Measurements from ENCODE around the gene PDE8A. TPM values are rescaled to one million over a fixed set of nuclear protein-coding genes. Genes with fewer than 3 reads are reported as not detected.
A peak's percentile ranks its signal among the peaks of the same experiment; 100 is the strongest.

PDE8A gene
- total and polyA plus RNA-seq, 2 of the 13 experiments (the other 11 are each of a cell fraction or from before 2014, with no cell fraction given), result 26.3 to 48.5 TPM

GRCh38 chr15:84955089-84955848 lies 26.4 kb upstream of the PDE8A start (continued):
- TF ChIP-seq, protein P1, sequence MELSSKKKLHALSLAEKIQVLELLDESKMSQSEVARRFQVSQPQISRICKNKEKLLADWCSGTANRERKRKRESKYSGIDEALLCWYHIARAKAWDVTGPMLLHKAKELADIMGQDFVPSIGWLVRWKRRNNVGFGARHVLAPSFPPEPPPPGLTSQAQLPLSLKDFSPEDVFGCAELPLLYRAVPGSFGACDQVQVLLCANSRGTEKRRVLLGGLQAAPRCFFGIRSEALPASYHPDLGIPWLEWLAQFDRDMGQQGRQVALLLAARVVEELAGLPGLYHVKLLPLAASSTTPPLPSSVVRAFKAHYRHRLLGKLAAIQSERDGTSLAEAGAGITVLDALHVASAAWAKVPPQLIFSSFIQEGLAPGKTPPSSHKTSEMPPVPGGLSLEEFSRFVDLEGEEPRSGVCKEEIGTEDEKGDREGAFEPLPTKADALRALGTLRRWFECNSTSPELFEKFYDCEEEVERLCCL (CRISPR knock-in tag; IDR thresholded peaks at IDR 0.05; ENCODE audit: borderline replicate concordance), result peak; percentile 72; the same call in 1 of the 2 replicates
- TF ChIP-seq BCLAF1 (IDR thresholded peaks at IDR 0.05) (no peak), ZNF124 (CRISPR knock-in tag; IDR thresholded peaks at IDR 0.05) (0 out of 2 replicates have a peak, but pooled peaks have one; percentile 30), RAD21 (CRISPR knock-in tag; IDR thresholded peaks at IDR 0.05) (peak; percentile 88), FOXA3 (CRISPR knock-in tag; IDR thresholded peaks at IDR 0.05) (0 out of 2 replicates have a peak, but pooled peaks have one; percentile 27), ZNF709 (CRISPR knock-in tag; IDR thresholded peaks at IDR 0.05) (no peak), SP4 (CRISPR knock-in tag; IDR thresholded peaks at IDR 0.05) (0 out of 2 replicates have a peak, but pooled peaks have one; percentile 19), MED1 (CRISPR knock-in tag; IDR thresholded peaks at IDR 0.05) (0 out of 2 replicates have a peak, but pooled peaks have one; percentile 23), ZBTB7B (CRISPR knock-in tag; IDR thresholded peaks at IDR 0.05) (0 out of 2 replicates have a peak, but pooled peaks have one; percentile 21), ZNF205 (CRISPR knock-in tag; IDR thresholded peaks at IDR 0.05) (0 out of 2 replicates have a peak, but pooled peaks have one; percentile 21), ZNF546 (CRISPR knock-in tag; conservative IDR thresholded peaks at IDR 0.05) (peak; percentile 46; the same call in 1 of the 2 replicates), ERF (CRISPR knock-in tag; IDR thresholded peaks at IDR 0.05) (0 out of 2 replicates have a peak, but pooled peaks have one; percentile 24), PLRG1 (conservative IDR thresholded peaks at IDR 0.05) (no peak), ZNF317 (CRISPR knock-in tag; IDR thresholded peaks at IDR 0.05) (0 out of 2 replicates have a peak, but pooled peaks have one; percentile 42), ZNF83 (CRISPR knock-in tag; IDR thresholded peaks at IDR 0.05; ENCODE audit: borderline replicate concordance) (no peak), NR2F6 (IDR thresholded peaks at IDR 0.05) (no peak), NR2F6 (CRISPR knock-in tag; IDR thresholded peaks at IDR 0.05) (0 out of 2 replicates have a peak, but pooled peaks have one; percentile 27), SMC3 (IDR thresholded peaks at IDR 0.05; ENCODE audit: low read length) (peak; percentile 90), CTCF (CRISPR knock-in tag; IDR thresholded peaks at IDR 0.05) (peak; percentile 91)
- TF ChIP-seq, protein P2, sequence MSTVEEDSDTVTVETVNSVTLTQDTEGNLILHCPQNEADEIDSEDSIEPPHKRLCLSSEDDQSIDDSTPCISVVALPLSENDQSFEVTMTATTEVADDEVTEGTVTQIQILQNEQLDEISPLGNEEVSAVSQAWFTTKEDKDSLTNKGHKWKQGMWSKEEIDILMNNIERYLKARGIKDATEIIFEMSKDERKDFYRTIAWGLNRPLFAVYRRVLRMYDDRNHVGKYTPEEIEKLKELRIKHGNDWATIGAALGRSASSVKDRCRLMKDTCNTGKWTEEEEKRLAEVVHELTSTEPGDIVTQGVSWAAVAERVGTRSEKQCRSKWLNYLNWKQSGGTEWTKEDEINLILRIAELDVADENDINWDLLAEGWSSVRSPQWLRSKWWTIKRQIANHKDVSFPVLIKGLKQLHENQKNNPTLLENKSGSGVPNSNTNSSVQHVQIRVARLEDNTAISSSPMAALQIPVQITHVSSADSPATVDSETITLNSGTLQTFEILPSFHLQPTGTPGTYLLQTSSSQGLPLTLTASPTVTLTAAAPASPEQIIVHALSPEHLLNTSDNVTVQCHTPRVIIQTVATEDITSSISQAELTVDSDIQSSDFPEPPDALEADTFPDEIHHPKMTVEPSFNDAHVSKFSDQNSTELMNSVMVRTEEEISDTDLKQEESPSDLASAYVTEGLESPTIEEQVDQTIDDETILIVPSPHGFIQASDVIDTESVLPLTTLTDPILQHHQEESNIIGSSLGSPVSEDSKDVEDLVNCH (CRISPR knock-in tag; IDR thresholded peaks at IDR 0.05), result no peak
- TF ChIP-seq, protein P3, sequence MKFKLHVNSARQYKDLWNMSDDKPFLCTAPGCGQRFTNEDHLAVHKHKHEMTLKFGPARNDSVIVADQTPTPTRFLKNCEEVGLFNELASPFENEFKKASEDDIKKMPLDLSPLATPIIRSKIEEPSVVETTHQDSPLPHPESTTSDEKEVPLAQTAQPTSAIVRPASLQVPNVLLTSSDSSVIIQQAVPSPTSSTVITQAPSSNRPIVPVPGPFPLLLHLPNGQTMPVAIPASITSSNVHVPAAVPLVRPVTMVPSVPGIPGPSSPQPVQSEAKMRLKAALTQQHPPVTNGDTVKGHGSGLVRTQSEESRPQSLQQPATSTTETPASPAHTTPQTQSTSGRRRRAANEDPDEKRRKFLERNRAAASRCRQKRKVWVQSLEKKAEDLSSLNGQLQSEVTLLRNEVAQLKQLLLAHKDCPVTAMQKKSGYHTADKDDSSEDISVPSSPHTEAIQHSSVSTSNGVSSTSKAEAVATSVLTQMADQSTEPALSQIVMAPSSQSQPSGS (CRISPR knock-in tag; IDR thresholded peaks at IDR 0.05), result no peak
